ENCODE results near the gene RPE. TPM values are rescaled to one million over a fixed set of nuclear protein-coding genes. Genes with fewer than 3 reads are reported as not detected.

RPE gene
- total RNA-seq, 1 experiment from 2014 or later, result 67.6 TPM

DNA sequence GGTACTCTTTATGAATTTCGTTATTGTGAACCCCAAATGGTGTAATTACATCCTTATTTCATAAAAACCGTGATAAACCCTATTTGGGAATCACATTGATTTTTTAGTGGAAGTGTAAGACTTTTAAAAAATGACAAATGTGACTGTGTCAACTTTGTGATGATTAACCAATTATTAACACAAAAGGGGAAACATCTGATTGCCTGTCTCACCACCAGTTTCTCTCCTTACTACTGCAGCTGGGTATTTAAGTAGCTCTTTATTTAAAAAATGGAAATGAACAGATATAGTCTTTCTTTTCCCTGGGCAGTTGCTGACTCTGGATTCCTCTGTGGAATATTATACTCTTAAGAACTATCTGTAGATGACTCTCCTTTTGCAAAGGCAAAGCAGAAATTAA is 11.6 kb upstream of the RPE start:
- no peak overlapping the region for H3K4me2 ChIP-seq (ENCODE audit: low read length)
- RAD21 ChIA-PET (ENCODE audit: low non-redundant PET in 1 of 2, low total read pairs in 2 of 2, uncharacterized antibody in 2 of 2, unreplicated experiment in 2 of 2), result no interaction called here
- no peak overlapping the region for H3K27ac ChIP-seq (ENCODE audit: low read depth, low read length)
- H3K9me2 ChIP-seq (ENCODE audit: insufficient read depth), result no peaks in the 10 kb centered on the region
- POLR2A ChIA-PET, result no interaction called here
- BruUV-seq (replicated peaks), result no TSS peak
- H3K36me3 ChIP-seq (ENCODE audit: control insufficient read depth in 1 of 2, insufficient read depth in 2 of 2, low read length in 2 of 2), result no peaks in the 10 kb centered on the region
- no peaks in the 10 kb centered on the region for H3K4me1 ChIP-seq (ENCODE audit: control insufficient read depth in 1 of 2, insufficient read depth in 2 of 2, low read length in 2 of 2)
- ATAC-seq (no peak), DNase-seq (ENCODE audit: low read depth, low spot score) (no peak)
- H3K79me2 ChIP-seq (ENCODE audit: insufficient read depth, low read length), result no peaks in the 10 kb centered on the region
- no peaks in the 10 kb centered on the region for H4K20me1 ChIP-seq (ENCODE audit: insufficient read depth)
- TF ChIP-seq JUND (IDR thresholded peaks at IDR 0.05) (no peak), ZBTB33 (IDR thresholded peaks at IDR 0.05; ENCODE audit: extremely low read depth, insufficient replicate concordance, low read length) (no peak), FOSL1 (IDR thresholded peaks at IDR 0.05; ENCODE audit: low read depth) (no peak), EZH2 (IDR thresholded peaks at IDR 0.05) (no peak), RAD21 (IDR thresholded peaks at IDR 0.05; ENCODE audit: low read depth) (no peak), MAX (IDR thresholded peaks at IDR 0.05) (no peak), ZNF274 (IDR thresholded peaks at IDR 0.05; ENCODE audit: low read depth, low read length) (no peak)
- H3K9ac ChIP-seq (ENCODE audit: low read length), result no peak overlapping the region
- intact Hi-C loops (cut with micrococcal nuclease), result no loop called here
- H3K4me3 ChIP-seq (replicated peaks in 1 of 2; ENCODE audit: low read depth in 1 of 2, low read length in 2 of 2), result no peak overlapping the region
- H3K9me3 ChIP-seq (ENCODE audit: control insufficient read depth in 1 of 2, insufficient read depth in 1 of 2, low read depth in 1 of 2, low read length in 2 of 2), result no peaks in the 10 kb centered on the region
- H3K27me3 ChIP-seq (ENCODE audit: insufficient read depth, low read length), result no peaks in the 10 kb centered on the region
- CTCF ChIA-PET, result interaction anchor here (1.1 to 1.7 kb wide), 2 partner anchors 82 to 208 kb away, joined by 3 to 5 read pairs; no protein-coding TSS in a partner anchor
- no peak overlapping the region for H2AFZ ChIP-seq (ENCODE audit: low read depth, low read length, poor library complexity, severe bottlenecking)

- no peak overlapping the region for H2AFZ ChIP-seq (ENCODE audit: low read depth, low read length, poor library complexity, severe bottlenecking)
- TF ChIP-seq, protein P1, sequence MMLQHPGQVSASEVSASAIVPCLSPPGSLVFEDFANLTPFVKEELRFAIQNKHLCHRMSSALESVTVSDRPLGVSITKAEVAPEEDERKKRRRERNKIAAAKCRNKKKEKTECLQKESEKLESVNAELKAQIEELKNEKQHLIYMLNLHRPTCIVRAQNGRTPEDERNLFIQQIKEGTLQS (IDR thresholded peaks at IDR 0.05), result no peak
- no peak for TF ChIP-seq CEBPB (IDR thresholded peaks at IDR 0.05; ENCODE audit: low read depth)
- no peak for ATAC-seq
- DNase-seq (ENCODE audit: low read depth, low spot score), result no peak
- no peaks in the 10 kb centered on the region for H3K27me3 ChIP-seq (ENCODE audit: insufficient read depth, low read length)
- no peak overlapping the region for H3K9ac ChIP-seq (ENCODE audit: low read length)
- H4K20me1 ChIP-seq (ENCODE audit: insufficient read depth), result no peaks in the 10 kb centered on the region
- no peaks in the 10 kb centered on the region for H3K79me2 ChIP-seq (ENCODE audit: insufficient read depth, low read length)
- H3K27ac ChIP-seq (ENCODE audit: low read depth, low read length), result no peak overlapping the region
- BruUV-seq (replicated peaks), result no TSS peak
- intact Hi-C loops (cut with micrococcal nuclease), result no loop called here
- ChIA-PET CTCF (interaction anchor here (0.9 kb wide), 1 partner anchor 205 kb away, joined by 4 read pairs; no protein-coding TSS in a partner anchor), RAD21 (ENCODE audit: low non-redundant PET in 1 of 2, low total read pairs in 2 of 2, uncharacterized antibody in 2 of 2, unreplicated experiment in 2 of 2) (no interaction called here), POLR2A (no interaction called here)
- no peak overlapping the region for H3K4me3 ChIP-seq (replicated peaks in 1 of 2; ENCODE audit: low read depth in 1 of 2, low read length in 2 of 2)
- no peaks in the 10 kb centered on the region for H3K4me1 ChIP-seq (ENCODE audit: control insufficient read depth in 1 of 2, insufficient read depth in 2 of 2, low read length in 2 of 2)
- no peaks in the 10 kb centered on the region for H3K9me2 ChIP-seq (ENCODE audit: insufficient read depth)
- H3K4me2 ChIP-seq (ENCODE audit: low read length), result no peak overlapping the region
- no peaks in the 10 kb centered on the region for H3K36me3 ChIP-seq (ENCODE audit: control insufficient read depth in 1 of 2, insufficient read depth in 2 of 2, low read length in 2 of 2)
- no peaks in the 10 kb centered on the region for H3K9me3 ChIP-seq (ENCODE audit: control insufficient read depth in 1 of 2, insufficient read depth in 1 of 2, low read depth in 1 of 2, low read length in 2 of 2)
Measured at GRCh38 chr2:209993968-209994367, 8.5 kb upstream of the RPE start.

Measured in HCT116 (cell line).